Activated CD4-positive, alpha-beta T cell treated with anti-CD3 and anti-CD28 coated beads for 4 hours (primary cell): Measurements from ENCODE around the gene FANCC.
"Not testable (repeated sequence)": the region's sequence is repeated elsewhere in the genome, so short reads cannot be mapped to it uniquely, and the experiment has no call there.

ENCODE experiments used
- DNase-seq, 2 donors: peaks; one replicate each; pipeline ENCODE4 v3.0.0-alpha.2; 2020

FANCC gene

DNA sequence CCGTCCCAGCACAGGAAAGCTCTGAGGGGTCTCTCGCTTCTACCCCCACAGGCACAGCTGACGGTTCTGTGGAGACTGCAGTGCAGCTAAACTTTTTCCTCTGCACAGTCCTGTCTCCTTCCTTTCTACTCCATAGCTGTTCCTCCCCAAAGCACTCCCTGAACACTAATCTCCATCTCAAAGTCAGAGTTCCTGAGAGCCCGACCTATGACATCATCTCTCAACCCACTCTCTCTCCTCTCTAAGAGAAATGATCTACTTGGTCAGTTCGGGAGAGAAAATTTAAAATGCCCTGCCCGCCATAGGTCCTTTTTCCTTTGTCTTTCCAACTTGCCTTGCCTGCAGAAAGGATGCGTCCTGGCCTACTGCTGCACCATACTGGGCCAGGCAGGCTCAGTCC, 90.6 kb downstream of the FANCC start:
- no peak for DNase-seq

DNA sequence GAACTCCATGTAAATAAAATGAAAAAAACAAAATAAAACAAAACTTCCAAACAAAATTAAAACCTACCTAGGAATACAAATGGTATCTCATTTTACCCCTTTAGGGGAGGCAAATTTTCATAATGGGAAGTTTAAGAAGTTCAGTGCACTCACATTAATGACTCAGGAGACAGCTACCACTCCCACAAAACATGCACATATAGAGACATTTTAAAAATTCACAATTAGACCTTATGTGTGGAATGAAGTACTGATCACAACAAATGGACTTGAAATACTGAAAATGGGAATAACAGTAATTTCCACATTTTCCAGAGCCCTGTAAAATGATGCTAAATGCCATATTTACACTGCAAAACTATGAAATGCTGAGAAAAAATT, 91.8 kb downstream of the FANCC start:
- no peak for DNase-seq

- DNase-seq: no peak
Observed at GRCh38 chr9:95225076-95225725, 92.3 kb downstream of the FANCC start.

DNA sequence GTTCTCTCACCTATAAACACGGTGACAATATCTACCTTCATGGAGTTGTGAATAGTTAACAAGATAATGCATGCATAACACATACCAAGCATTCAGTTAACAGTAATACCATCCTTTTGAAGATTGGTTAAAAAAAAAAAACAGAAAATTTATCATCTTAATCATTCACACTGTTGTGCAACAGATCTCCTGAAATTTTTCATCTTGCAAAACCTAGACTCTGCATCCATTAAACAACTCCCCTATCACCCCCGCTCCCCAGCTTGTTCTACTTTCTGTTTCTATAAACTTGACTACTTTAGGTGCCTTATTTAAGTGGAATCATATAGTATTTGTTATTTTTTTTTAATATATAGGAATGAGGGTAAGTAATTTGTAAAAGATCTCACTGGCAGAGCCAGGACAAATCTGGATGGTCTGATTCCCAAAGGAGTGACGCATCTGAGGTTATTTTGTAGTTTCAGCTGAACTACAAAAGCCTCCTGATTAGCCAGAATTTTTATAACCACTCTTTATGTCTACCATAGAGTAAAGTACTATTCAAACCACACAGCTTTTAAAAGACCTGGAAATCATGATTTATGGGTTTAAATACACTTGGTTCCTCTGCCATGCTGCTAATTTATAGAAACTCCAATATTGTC, 93.0 kb downstream of the FANCC start:
- no peak for DNase-seq

- DNase-seq: not testable (repeated sequence)
Observed at GRCh38 chr9:95220352-95220751, 97.2 kb downstream of the FANCC start.

DNA sequence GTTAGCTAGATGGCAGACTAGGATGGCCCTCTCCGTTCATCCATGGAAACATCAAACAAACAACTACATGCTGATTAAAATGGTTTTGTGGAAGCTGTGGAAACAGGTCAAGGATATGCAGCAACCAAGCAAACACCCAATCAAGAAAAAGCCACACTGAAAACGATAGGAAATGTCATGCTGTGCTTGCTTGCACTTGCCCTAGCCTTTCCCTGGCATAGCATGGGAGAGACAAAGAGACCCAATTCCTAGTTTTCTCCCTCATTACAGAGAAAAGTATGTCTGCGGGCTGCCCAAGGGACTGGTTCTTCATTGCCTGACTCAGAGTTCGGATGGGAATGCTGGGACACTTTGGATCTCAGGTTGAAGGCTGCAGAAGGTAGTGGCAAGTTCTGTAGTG, 98.7 kb downstream of the FANCC start:
- no peak for DNase-seq

DNA sequence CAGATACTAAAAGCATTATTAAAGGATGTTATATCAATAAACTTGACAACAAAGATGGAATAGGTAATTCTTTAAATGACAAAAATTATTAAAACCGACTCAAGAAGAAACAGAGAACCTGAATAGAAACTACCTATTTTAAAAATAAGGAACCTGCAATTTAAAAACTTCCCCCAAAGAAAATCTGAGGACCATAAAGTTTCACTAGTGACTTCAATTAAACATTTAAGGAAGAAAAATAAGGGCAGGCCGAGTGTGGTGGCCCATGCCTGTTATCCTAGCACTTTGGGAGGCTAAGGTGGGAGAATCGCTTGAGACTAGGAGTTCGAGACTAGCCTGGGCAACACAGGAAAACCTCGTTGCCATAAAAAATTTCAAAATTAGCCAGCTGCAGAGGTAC, 99.6 kb downstream of the FANCC start:
- no peak for DNase-seq

GRCh38 chr9:95215336-95215898, 102.1 kb downstream of the FANCC start:
- no peak for DNase-seq

GRCh38 chr9:95213117-95213516, 104.4 kb downstream of the FANCC start:
- DNase-seq: no peak

DNA sequence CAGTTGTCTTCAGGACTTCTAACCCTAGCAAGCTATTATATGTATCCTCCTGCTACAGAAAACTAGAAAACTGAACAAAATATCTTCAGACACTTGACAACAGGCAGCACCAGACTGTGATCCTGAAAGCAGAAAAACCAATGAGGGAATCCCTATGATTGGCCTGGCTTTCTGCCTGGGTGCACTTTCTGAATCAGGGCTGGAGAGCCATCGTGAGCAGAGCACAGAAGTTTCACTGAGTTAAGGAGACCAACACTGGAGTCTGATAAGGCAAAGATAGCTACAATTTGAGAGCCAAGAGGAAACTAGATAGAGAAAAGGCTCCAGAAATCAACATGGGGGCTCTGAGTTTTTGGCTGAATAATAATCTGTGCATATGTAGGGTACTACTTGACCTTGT, 106.5 kb downstream of the FANCC start:
- DNase-seq: no peak

DNA sequence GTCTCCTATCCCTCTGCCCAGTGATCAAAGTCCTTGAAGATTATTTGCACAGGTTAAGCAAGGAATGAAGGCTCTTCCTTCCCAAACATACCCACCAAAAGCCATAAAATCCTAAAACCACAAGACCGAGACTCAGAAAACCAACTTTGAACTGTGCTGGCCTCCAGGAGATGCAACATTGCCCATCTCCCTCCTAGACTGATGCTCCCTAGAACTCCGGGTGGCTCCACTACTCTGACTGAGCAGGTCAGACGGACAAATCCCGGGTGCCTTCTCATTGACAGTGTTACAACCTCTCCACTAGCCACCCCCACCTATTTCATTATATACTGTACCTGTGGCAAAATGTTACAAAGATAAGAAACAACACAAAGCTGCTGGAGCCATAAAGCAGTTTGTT, 110.1 kb downstream of the FANCC start:
- no peak for DNase-seq

DNA sequence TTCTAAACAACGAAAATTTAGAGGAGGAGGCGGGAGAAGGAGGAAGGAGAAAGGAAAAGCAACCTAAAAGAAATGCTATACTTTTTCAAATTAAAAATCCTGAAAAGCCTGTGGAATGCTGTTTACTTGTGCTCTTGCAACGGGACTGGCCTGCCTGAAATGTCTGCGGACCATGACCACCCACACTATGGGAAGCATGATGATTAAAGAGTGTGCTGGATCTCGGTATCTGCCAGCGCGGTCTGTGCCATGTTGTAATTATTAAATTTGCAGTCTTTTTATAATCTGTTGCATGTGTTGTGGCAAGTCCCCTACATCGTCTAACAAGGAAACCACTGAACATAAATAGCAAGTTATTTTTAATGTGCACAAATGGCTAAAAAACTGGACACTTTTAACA, 111.4 kb downstream of the FANCC start:
- DNase-seq: no peak

- DNase-seq: no peak
Observed at GRCh38 chr9:95204710-95205109, 112.8 kb downstream of the FANCC start.

DNA sequence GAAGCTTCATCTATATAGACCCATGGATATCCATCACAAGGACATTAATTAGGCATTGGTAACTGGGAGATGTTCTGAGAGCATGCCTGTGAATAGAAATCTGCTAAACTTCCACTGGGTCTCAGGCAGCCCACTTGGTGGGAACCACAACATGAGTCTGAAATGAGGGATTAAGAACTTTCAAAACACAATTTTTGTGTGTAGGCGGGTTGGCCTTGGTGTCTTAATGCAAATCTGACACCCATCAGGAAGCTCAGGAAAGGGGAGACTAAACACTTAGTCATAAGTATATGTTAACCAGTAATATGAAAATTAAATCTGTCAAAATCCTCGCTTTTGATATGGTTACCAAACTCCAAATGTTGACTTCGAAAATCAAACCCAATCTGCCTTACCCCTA, 113.2 kb downstream of the FANCC start:
- DNase-seq: no peak

GRCh38 chr9:95203019-95203418, 114.5 kb downstream of the FANCC start:
- not testable (repeated sequence) for DNase-seq

- DNase-seq: no peak
Observed at GRCh38 chr9:95202076-95202681, 115.3 kb downstream of the FANCC start.

DNA sequence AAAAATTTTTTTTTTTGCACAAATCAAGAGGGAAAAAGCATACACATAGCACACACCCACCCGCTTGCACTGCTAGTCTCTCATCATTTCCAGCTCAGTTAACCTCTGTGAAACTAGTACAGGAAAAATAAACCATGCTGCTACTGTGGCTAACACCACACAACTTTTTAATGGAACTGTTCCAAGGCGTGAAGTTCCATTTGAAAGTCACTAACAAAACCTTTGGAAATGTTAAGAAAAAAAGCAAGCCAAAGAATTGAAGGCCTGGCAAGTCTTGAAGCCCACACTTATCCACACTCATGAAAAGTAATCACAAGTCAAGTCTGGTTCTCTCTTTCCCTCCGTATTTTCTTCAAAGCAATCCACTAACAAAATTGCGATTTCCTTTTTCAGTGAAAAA, 116.3 kb downstream of the FANCC start:
- no peak for DNase-seq

DNA sequence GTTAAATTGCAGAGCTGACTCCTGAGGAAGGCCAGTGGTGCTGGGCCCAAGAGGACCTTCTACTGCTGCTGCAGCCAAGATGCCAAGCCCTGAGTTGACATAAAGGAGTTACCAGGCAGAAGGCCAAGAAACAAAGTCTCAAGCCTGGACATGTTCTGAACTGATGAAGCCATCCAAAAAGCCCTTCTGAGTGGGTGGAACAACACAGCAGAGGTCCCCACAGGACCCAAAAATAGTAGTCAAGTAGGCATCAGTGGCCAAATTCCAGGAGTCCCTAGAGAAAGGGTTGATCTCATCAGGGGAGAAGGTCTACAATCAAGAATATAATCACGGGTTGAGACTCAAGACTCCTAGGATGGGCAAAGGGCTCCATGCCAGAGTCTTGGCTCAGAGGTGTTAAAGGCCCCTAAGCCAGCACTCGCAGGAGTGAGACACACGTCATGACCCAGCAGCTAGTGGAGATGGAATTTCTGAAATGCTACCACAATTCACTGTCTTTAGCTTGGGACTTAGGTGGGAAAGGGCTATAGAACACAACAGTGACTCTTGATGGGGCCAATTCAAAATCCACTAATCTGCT, 119.7 kb downstream of the FANCC start:
- DNase-seq: no peak

GRCh38 chr9:95193480-95193879, 124.0 kb downstream of the FANCC start:
- no peak for DNase-seq

DNA sequence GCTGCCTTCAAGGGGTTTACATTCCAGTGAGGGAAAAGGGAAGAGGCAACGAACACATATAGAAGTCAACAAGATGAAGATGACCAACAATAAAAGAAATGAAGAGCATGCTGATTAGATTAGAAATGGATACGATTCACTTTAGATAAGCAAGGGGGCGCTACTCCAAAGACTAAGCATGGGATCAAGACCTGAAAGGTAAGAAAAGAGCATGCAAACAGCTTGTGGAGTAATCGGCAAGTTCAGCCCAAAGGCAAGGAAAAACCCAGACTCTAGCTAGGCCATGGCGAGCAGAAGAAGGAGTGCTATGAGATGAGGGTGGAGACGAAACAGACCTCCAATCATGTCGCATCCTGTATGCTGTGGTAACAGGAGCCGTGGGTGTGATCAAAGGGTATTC, 124.4 kb downstream of the FANCC start:
- no peak for DNase-seq

- DNase-seq: no peak
Observed at GRCh38 chr9:95192631-95193030, 124.9 kb downstream of the FANCC start.

GRCh38 chr9:95190413-95190812, 127.1 kb downstream of the FANCC start:
- DNase-seq: no peak

DNA sequence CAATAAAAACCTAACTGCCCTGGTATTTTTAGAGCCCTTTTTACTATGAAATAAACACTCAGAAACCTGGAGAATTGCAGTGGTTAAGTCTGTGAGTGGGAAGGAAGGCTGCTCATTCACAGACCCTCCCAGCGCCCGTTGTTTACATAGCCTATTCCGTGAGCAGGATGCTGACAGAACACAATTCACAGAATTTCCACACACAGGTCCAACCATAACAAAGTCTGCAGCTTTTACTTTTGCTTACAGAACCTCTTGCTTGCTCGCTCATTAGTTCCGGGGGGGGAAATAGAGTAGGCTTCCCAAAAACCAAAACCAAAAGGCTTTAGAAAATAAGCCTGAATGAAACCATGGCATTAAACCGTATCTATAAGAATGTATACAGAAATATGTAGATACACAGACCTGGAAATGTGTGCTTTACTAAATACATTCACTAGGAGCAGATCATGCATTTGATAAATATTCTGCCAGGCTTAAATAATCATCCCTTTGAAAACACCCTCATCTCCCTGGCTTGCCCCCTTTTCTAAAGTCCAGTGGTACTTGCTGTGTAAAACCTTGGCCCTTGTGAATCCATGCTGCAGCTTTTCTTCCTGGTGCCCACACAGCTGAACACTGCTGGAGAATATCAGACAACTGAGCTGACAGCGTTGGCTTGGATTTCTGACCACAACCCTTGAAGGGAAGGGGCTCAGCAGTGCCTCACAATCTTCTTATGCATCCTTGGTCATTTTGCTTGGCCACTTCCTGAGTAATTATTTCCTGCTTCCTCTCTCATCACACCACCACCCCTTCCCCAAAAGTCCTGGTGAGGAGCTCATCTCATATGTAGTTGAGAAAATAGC, 128.0 kb downstream of the FANCC start:
- DNase-seq: no peak
